HG03571 (cell line): ENCODE measurements around the gene MRPL44.
"Not testable (repeated sequence)": the region's sequence is repeated elsewhere in the genome, so short reads cannot be mapped to it uniquely, and the experiment has no call there.

Experiments used
- ATAC-seq: cut with Tn5 transposase; IDR thresholded peaks from one replicate; pipeline ENCODE4 v1.9.1; 2021; ENCODE audit not compliant: unreplicated experiment

Gene MRPL44

GRCh38 chr2:223935459-223936125 is 21.7 kb upstream of the MRPL44 start:
- no peak for ATAC-seq

DNA sequence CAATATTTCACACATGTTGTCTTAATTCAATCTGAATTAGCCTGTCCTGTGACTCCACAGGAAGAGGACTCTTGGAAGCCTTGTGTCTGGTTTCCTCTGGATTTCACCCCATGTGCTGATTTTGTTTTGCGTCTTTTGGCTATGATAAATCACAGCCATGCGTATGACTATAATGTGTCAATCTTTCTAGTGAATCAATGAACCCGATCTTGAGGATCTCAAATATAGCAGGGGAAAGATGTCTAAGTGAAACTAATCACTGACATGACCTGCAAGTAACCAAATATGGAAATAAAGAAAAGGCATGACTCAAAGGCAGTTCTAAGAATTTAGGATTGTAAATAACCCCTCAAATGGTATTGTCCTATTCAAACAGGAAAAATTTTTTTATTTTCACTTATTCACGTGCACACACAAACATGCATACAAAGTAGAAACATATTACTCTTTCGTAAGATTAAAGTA is 20.4 kb upstream of the MRPL44 start:
- ATAC-seq = no peak

GRCh38 chr2:223937535-223937934 is 19.7 kb upstream of the MRPL44 start:
- ATAC-seq = no peak

DNA sequence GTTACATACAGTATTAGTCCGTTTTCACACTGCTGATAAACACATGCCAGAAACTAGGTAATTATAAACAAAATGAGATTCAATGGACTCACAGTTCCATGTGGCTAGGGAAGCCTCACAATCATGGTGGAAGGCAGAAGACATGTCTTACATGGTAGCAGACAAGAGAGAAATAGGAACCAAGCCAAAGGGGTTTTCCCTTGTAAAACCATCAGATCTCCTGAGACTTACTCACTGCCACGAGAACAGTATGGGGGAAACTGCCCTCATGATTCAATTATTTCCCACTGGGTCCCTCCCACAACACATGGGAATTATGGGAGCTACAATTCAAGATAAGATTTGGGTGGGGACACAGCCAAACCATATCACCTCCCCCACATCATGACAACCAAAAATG is 17.8 kb upstream of the MRPL44 start:
- not testable (repeated sequence) for ATAC-seq

- peak; percentile 30 for ATAC-seq
These were observed 15.5 kb upstream of the MRPL44 start for GRCh38 chr2:223941579-223942277.

- ATAC-seq = no peak
These were observed 14.1 kb upstream of the MRPL44 start for GRCh38 chr2:223943135-223943534.

DNA sequence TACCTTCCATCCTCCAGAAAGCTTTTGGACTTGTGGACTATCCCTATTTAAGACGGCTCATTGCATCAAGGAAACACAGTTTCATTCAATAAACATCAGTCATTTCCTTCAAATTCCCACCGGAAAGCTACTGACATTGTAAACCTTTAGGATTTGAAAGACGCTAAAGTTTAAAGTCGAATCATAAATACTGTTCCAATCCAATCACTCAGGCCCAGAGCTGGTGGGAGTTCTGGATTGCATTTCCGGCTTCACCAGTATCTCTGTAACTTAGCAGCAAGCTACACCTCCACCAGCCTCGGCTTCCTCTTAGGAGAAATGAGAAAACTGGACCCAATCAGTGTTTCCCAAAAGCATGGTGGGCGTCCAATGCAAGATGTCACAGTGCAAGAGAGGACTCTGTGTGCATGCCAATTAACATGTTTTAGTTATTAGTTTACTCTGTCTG is 13.7 kb upstream of the MRPL44 start:
- ATAC-seq = no peak

GRCh38 chr2:223944166-223944702 is 13.0 kb upstream of the MRPL44 start:
- peak; percentile 15 for ATAC-seq

- peak; percentile 85 for ATAC-seq
These were observed 12.3 kb upstream of the MRPL44 start, which contains the start of gene WDFY1 for GRCh38 chr2:223944703-223945531. Gene WDFY1, minus strand, starts transcription at chr2:223945335. Its CDS starts 51 bp downstream, at chr2:223945284.

- ATAC-seq = no peak
These were observed 11.5 kb upstream of the MRPL44 start for GRCh38 chr2:223945755-223946154.

DNA sequence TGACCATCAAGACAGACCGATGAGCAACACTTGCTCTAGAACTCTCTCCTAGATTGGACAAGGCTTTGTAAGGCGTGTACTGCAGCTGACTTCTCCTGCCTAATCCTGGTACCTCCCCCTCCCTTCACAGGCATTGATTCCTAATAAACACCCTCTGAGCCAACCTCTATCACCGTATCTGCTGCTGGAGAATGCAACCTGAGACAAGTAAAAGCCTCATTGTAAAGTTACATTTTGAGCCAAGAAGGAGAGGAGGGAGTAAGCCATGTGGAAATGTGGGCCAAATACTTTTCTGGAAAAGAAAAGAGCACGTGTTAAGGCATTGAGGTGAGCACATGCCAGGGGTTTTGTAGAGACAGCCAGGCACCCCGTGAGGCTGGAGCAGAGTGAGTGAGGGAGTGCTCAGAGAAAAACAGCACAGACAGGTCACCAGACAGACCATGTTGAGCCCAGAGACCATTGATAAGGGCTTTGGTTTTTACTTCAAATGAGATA is 9.5 kb upstream of the MRPL44 start:
- no peak for ATAC-seq

- ATAC-seq = no peak
These were observed 7.9 kb upstream of the MRPL44 start for GRCh38 chr2:223949241-223949840.

GRCh38 chr2:223950448-223951347 is 6.6 kb upstream of the MRPL44 start:
- no peak for ATAC-seq

DNA sequence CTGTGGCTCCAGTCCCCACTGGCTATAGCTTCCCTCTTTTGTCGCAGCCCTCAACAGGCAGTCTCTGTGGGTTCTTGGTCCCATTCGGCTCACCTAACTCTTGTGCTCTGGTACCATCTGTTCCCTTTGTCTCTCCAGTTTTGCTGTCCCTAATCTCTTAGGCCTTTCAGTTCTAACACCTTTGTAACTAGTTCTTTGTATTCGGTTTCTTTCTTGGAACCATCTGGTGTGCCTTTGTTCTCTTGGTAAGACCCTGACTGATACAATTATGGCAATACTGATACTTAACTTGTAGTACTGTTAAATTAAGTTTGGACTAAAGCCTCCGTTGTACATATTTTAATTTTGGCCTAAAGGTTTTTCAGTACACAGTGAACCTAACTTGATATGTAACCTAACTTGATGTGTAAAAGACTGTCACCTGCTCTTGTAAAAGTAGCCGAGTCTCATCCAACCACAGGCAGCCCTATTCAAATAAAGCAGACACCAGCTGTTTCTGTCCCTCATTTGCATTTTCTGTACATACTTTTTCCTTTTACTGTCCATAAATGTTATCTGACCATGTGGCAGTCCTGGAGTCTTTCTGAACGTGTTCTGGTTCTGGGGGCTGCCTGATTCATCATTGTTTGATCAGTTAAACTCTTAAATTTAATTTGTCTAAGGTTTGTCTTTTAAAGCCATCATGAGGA is 4.8 kb upstream of the MRPL44 start:
- ATAC-seq = peak; percentile 45

DNA sequence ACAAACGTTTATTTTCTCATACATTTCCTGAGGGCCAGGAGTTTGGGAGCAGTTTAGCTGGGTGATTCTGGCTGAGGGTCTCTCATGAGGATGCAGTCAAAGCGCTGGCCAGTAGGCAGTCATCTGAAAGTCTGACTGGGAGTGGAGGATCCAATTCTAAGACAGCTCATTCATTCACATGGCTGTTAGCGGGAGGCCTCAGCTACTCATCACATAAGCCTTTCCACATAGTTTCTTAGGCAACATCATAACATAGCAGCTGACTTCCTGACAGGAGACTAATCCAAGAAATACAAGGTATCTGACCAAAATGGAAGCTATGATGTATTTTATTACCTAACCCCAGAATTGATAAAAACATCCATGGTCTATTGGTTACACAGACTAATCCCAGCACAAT is 2.9 kb upstream of the MRPL44 start:
- no peak for ATAC-seq

GRCh38 chr2:223956300-223956699 is 963 bp upstream of the MRPL44 start:
- ATAC-seq = no peak

DNA sequence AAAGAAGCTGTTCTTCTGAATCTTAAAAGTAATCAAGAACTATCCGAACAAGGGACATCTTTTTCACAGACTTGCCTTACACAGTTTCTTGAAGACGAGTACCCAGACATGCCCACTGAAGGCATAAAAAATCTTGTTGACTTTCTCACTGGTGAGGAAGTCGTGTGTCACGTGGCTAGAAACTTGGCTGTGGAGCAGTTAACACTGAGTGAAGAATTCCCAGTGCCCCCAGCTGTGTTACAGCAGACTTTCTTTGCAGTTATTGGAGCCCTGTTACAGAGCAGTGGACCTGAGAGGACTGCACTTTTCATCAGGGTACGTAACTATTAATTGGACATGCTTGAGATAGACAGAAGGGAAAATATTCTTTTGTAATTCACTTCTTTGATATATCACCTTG is 2.4 kb downstream of the MRPL44 start:
- no peak for ATAC-seq

DNA sequence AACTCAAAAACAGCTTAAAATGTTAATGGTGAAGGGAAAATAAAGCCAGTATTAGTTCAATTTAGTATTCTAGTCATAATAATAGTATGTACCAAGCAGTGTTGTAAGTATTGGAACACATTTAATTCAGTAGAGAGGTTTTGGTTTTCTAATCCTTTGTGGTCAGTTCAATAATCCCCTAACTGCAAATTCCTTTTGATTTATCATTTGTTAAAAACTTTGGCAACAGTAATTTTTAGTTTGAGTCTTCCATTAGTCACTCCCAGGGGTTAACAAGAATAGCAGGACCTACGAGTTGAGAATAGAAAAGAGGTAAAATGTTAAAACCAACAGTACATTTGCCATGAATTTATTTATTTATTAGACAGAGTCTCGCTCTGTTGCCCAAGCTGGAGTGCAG is 10.7 kb downstream of the MRPL44 start:
- ATAC-seq = no peak

DNA sequence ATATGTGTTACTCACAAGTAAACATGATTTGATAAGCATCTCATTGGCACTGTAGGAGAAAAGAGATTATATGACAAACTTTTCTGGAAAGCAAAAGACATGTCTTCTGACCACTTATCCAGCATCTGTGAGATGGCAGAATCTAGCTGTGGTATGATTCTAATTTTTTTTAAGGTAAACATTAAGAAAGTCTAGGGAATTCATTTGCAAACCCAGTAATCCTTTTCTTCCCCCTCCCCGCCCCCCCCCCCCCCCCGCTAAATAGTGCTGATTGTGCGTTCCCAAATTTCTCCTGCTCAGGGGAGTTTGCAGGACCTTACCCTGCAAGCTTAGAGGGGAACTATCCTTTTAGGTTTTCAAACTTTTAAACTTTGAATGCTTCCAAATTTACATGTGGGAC is 12.1 kb downstream of the MRPL44 start:
- no peak for ATAC-seq
